GM12878 (cell line): ENCODE results near the gene CLPSL1. TPM values are rescaled to one million over a fixed set of nuclear protein-coding genes. Genes with fewer than 3 reads are reported as not detected.

Experiments used
- ATAC-seq: fragments of 200-7000 bp; cut with Tn5 transposase; 3 replicates; pipeline ENCODE4 v1.9.1; 2020; ENCODE audit warnings: mild to moderate bottlenecking, moderate library complexity
- BruUV-seq: library from RNA; stranded (reverse); fragments of 400-500 nt; replicated peaks from 2 replicates; lab custom pipeline; 2021; lab: Mats Ljungman, UMichigan
- CTCF ChIA-PET: fragments of 300-600 bp; sonication (Branson Sonifier 250); formaldehyde crosslinking; extraction: SDS; loops from one replicate; lab custom pipeline; 2021; ENCODE audit warnings: inconsistent platforms; lab: Yijun Ruan, JAX
- POLR2A ChIA-PET: fragments of 350-600 bp; formaldehyde crosslinking; extraction: SDS; loops from one replicate; lab custom pipeline; 2021; ENCODE audit warnings: inconsistent platforms; lab: Charles Lee
- RAD21 ChIA-PET: fragments of 300-600 bp; sonication (Branson Sonifier 250); formaldehyde crosslinking; loops from one replicate; lab custom pipeline; 2023; ENCODE audit warnings: antibody characterized with exemption; ENCODE audit not compliant: unreplicated experiment; lab: Charles Lee
- SMC1A ChIA-PET: fragments of 300-600 bp; sonication (Branson Sonifier 250); formaldehyde crosslinking; loops from one replicate; lab custom pipeline; 2023; ENCODE audit not compliant: unreplicated experiment, uncharacterized antibody; lab: Charles Lee
- DNase-seq: peaks from one replicate; pipeline ENCODE4 v3.0.0-alpha.2; 2011; ENCODE audit warnings: low read depth, low spot score
- FAIRE-seq: peaks from 3 replicates; lab custom pipeline; 2011; peaks lifted over from hg19 to GRCh38; lab: Jason Lieb, UNC
- H2AFZ ChIP-seq: 2 replicates; pipeline ENCODE4 v1.6.0; 2011; ENCODE audit warnings: low read depth, low read length, control low read depth; ENCODE audit not compliant: control insufficient read depth
- H3K27ac ChIP-seq: 2 replicates; pipeline ENCODE4 v1.5.1; 2011; ENCODE audit warnings: control low read depth; ENCODE audit not compliant: control insufficient read depth, insufficient read depth
- H3K27me3 ChIP-seq, 2 experiments: replicated peaks in 1 of 2; 2 replicates each; pipeline versions ENCODE4 v1.6.0 to v1.6.1; 2011; ENCODE audit warnings: low read length in 1 of 2; ENCODE audit not compliant: control insufficient read depth in 2 of 2, insufficient read depth in 2 of 2
- H3K36me3 ChIP-seq, 2 experiments: 2 replicates each; pipeline ENCODE4 v1.5.1; 2011; ENCODE audit warnings: low read length in 1 of 2; ENCODE audit not compliant: control insufficient read depth in 2 of 2, insufficient read depth in 2 of 2
- H3K4me1 ChIP-seq: 2 replicates; pipeline ENCODE4 v1.6.1; 2011; ENCODE audit warnings: mild to moderate bottlenecking, low read length, moderate library complexity, mixed read lengths; ENCODE audit not compliant: control insufficient read depth, insufficient read depth
- H3K4me2 ChIP-seq: 2 replicates; pipeline ENCODE4 v1.6.0; 2011; ENCODE audit warnings: control low read depth; ENCODE audit not compliant: control insufficient read depth, insufficient read depth
- H3K4me3 ChIP-seq: fragments of 200-600 bp; sonication (generic); 2 replicates; pipeline ENCODE4 v1.5.1; 2016
- H3K79me2 ChIP-seq: 2 replicates; pipeline ENCODE4 v1.6.0; 2011; ENCODE audit warnings: low read length; ENCODE audit not compliant: control insufficient read depth, insufficient read depth
- H3K9ac ChIP-seq: 2 replicates; pipeline ENCODE4 v1.8.0; 2011; ENCODE audit warnings: low read length, control low read depth, mixed read lengths; ENCODE audit not compliant: control insufficient read depth, insufficient read depth
- H3K9me3 ChIP-seq: replicated peaks from 3 replicates; pipeline ENCODE4 v1.5.1; 2011; ENCODE audit warnings: mild to moderate bottlenecking, low read length; ENCODE audit not compliant: control insufficient read depth, insufficient read depth
- H4K20me1 ChIP-seq: 2 replicates; pipeline ENCODE4 v1.6.0; 2011; ENCODE audit not compliant: control insufficient read depth, insufficient read depth
- EED ChIP-seq: sonication (generic); IDR thresholded peaks from 2 replicates; pipeline ENCODE4 v1.6.1; 2016; ENCODE audit warnings: antibody characterized with exemption, low read depth
- IRF5 ChIP-seq: fragments of 450-650 bp; IDR thresholded peaks from 2 replicates; pipeline ENCODE4 v1.6.1; 2017; ENCODE audit warnings: borderline replicate concordance
- MEF2A ChIP-seq: IDR thresholded peaks from 2 replicates; pipeline ENCODE4 v1.6.1; 2011; ENCODE audit warnings: low read depth, mild to moderate bottlenecking, low read length, moderate library complexity; ENCODE audit not compliant: insufficient read depth
- POU2F2 ChIP-seq: IDR thresholded peaks from 3 replicates; pipeline ENCODE4 v1.6.1; 2011; ENCODE audit warnings: low read depth, mild to moderate bottlenecking, low read length, borderline replicate concordance
- SMAD5 ChIP-seq: IDR thresholded peaks from 2 replicates; pipeline ENCODE4 v1.6.1; 2016; ENCODE audit warnings: antibody characterized with exemption, low read depth
- SUZ12 ChIP-seq: fragments of 200-600 bp; sonication (generic); IDR thresholded peaks from one replicate; pipeline ENCODE4 v1.6.1; 2018; ENCODE audit warnings: antibody characterized with exemption, mild to moderate bottlenecking; ENCODE audit not compliant: unreplicated experiment
- WGBS: methylation state at CpG from one replicate; pipeline ENCODE4 v1.1.6; 2016; ENCODE audit warnings: low lambda C conversion rate; ENCODE audit not compliant: insufficient replicate concordance, insufficient coverage; ENCODE audit errors: missing lambda C conversion rate; 5-methylcytosine and 5-hydroxymethylcytosine counted together
- in situ Hi-C: fragments of 300-500 bp; cut with MboI; formaldehyde crosslinking; loops from 9 replicates; pipeline ENCODE4 v1.14.3; 2018; ENCODE audit warnings: mixed read lengths
- intact Hi-C: fragments of 100-400 bp; cut with micrococcal nuclease; formaldehyde crosslinking; loops from one replicate; pipeline ENCODE4 v1.14.2; 2022; ENCODE audit not compliant: unreplicated experiment
- polyA plus RNA-seq, 11 experiments: library from polyadenylated mRNA; depleted of rRNA in 4 of 11; unstranded in 6 of 11; stranded (reverse) in 5 of 11; fragments of >200 nt; fragmentation: Nextera tagmentation in 4 of 11; fragmentation: Illumina TruSeq in 1 of 11; extraction: Ambion mirVana in 4 of 11; extraction: Trizol in 1 of 11; gene quantifications; 1 replicate in 1 of 11; 2 replicates in 10 of 11; pipeline versions ENCODE4 v1.2.1 to v1.2.3, GENCODE V29; 2011 to 2016; ENCODE audit warnings: inconsistent platforms in 2 of 11, missing spikeins in 2 of 11, low read depth in 1 of 11
- total RNA-seq, 4 experiments: library from RNA; depleted of rRNA in 3 of 4; stranded (reverse); fragments of >200 nt in 3 of 4; fragmentation: Illumina TruSeq in 1 of 4; extraction: Trizol in 1 of 4; gene quantifications; 2 replicates each; pipeline versions ENCODE4 v1.2.1 to v1.2.3, GENCODE V29; 2013 to 2021
- TF ChIP-seq, protein P1 (sequence below): fragments of 150-350 bp; IDR thresholded peaks from 2 replicates; pipeline ENCODE4 v1.6.1; 2014; ENCODE audit warnings: mild to moderate bottlenecking, low read depth, low read length

Gene CLPSL1
- total and polyA plus RNA-seq, 10 of the 15 experiments (the other 5 are each of a cell fraction or from before 2014, with no cell fraction given), result not detected

GRCh38 chr6:35831257-35832007 lies 50.6 kb downstream of the CLPSL1 start:
- Histone ChIP-seq H4K20me1 (no peaks in the 10 kb centered on the region), H3K4me1 (no peaks in the 10 kb centered on the region), H3K4me2 (no peak overlapping the region), H3K36me3 (peaks cover 6 to 19% of the 10 kb centered on the region in 2 experiments), H3K4me3 (no peak overlapping the region), H2AFZ (no peak overlapping the region), H3K27me3 (no peaks in the 10 kb centered on the region), H3K9ac (no peak overlapping the region), H3K79me2 (no peaks in the 10 kb centered on the region), H3K9me3 (no peaks in the 10 kb centered on the region), H3K27ac (no peak overlapping the region)
- DNase-seq (no peak), ATAC-seq (no peak), FAIRE-seq (no peak)
- CTCF ChIA-PET, result no interaction called here
- WGBS, result 86% methylated on average over 5 of the region's 5 CpGs
- POLR2A ChIA-PET, result no interaction called here
- RAD21 ChIA-PET, result no interaction called here
- BruUV-seq, result no TSS peak
- intact Hi-C loops (no loop called here), in situ Hi-C loops (no loop called here)
- no peak for TF ChIP-seq SUZ12
- no peak for TF ChIP-seq MEF2A
- TF ChIP-seq IRF5, result no peak
- TF ChIP-seq POU2F2, result no peak
- TF ChIP-seq SMAD5, result no peak
- no peak for TF ChIP-seq EED
- TF ChIP-seq, protein P1, sequence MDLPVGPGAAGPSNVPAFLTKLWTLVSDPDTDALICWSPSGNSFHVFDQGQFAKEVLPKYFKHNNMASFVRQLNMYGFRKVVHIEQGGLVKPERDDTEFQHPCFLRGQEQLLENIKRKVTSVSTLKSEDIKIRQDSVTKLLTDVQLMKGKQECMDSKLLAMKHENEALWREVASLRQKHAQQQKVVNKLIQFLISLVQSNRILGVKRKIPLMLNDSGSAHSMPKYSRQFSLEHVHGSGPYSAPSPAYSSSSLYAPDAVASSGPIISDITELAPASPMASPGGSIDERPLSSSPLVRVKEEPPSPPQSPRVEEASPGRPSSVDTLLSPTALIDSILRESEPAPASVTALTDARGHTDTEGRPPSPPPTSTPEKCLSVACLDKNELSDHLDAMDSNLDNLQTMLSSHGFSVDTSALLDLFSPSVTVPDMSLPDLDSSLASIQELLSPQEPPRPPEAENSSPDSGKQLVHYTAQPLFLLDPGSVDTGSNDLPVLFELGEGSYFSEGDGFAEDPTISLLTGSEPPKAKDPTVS, result no peak
- SMC1A ChIA-PET, result no interaction called here
